ENCODE measurements around the gene SLIT3. TPM values are rescaled to one million over a fixed set of nuclear protein-coding genes. Genes with fewer than 3 reads are reported as not detected.

The SLIT3 gene
- total and polyA plus RNA-seq, 2 experiments from 2014 or later: 0.59 to 0.71 TPM

DNA sequence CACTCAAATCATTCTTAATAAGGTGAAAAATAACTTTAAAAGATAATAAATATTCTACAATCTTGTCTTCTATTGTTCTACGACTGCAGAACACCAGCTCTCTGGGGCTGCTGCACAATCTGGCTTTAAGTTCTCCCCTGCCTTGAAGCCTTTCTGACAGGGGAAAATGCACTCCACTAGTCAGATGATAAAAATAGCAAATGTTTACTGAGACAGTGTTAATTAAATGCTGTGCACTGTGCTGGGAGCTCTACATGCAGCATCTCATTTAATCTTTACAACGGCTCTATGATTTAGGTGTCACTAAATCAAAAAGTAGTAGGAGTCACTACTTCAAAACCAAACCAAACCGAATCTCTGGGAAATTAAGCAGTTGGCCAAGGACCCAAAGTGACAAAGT, 132.7 kb downstream of the SLIT3 start:
- H2AFZ ChIP-seq: no peak overlapping the region
- H3F3A ChIP-seq (replicated peaks; ENCODE audit: low read depth): no peaks in the 10 kb centered on the region
- Mint-ChIP-seq H3K4me1 (peaks cover 16% of the 10 kb centered on the region), H3K4me3 (no peak overlapping the region), H3K27me3 (ENCODE audit: insufficient read depth, low read depth, poor library complexity) (peaks cover 5% of the 10 kb centered on the region), H3K36me3 (ENCODE audit: low read depth) (no peaks in the 10 kb centered on the region), H3K9me3 (no peaks in the 10 kb centered on the region; the same call in 2 of the 3 replicates), H3K27ac (no peak overlapping the region)
- no peaks in the 10 kb centered on the region for H4K20me1 ChIP-seq (replicated peaks; ENCODE audit: insufficient read depth)
- peaks cover 13% of the 10 kb centered on the region; the same call in 1 of the 2 replicates for H3K9me2 ChIP-seq (ENCODE audit: insufficient read depth)
- H3K4me1 ChIP-seq (ENCODE audit: insufficient read depth): peaks cover 13% of the 10 kb centered on the region; the same call in 1 of the 2 replicates
- no peak for ATAC-seq
- no peak overlapping the region for H3K27ac ChIP-seq (ENCODE audit: low read depth)
- no peaks in the 10 kb centered on the region for H3K27me3 ChIP-seq (ENCODE audit: insufficient read depth)
- DNase-seq (ENCODE audit: low spot score): no peak
- H3K4me2 ChIP-seq: no peak overlapping the region
- H3K79me2 ChIP-seq (replicated peaks; ENCODE audit: insufficient read depth): no peaks in the 10 kb centered on the region
- no peak overlapping the region for H3K4me3 ChIP-seq
- TF ChIP-seq EZH2 (IDR thresholded peaks at IDR 0.05; ENCODE audit: low read depth, unreplicated experiment): no peak
- TF ChIP-seq ZNF114 (CRISPR knock-in tag; IDR thresholded peaks at IDR 0.05): no peak
- no peak for TF ChIP-seq REST (IDR thresholded peaks at IDR 0.05; ENCODE audit: unreplicated experiment)
- TF ChIP-seq POLR2AphosphoS5 (IDR thresholded peaks at IDR 0.05; ENCODE audit: low read depth): no peak
- TF ChIP-seq ZNF331 (CRISPR knock-in tag; IDR thresholded peaks at IDR 0.05; ENCODE audit: low read depth): no peak
- TF ChIP-seq NANOG (IDR thresholded peaks at IDR 0.05; ENCODE audit: borderline replicate concordance): no peak
- TF ChIP-seq JUNB (IDR thresholded peaks at IDR 0.05; ENCODE audit: unreplicated experiment): no peak
- TF ChIP-seq, protein P1, sequence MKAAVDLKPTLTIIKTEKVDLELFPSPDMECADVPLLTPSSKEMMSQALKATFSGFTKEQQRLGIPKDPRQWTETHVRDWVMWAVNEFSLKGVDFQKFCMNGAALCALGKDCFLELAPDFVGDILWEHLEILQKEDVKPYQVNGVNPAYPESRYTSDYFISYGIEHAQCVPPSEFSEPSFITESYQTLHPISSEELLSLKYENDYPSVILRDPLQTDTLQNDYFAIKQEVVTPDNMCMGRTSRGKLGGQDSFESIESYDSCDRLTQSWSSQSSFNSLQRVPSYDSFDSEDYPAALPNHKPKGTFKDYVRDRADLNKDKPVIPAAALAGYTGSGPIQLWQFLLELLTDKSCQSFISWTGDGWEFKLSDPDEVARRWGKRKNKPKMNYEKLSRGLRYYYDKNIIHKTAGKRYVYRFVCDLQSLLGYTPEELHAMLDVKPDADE (IDR thresholded peaks at IDR 0.05): no peak
- no peak for TF ChIP-seq ZNF462 (CRISPR knock-in tag; IDR thresholded peaks at IDR 0.05)
- no peak for TF ChIP-seq CTCF (conservative IDR thresholded peaks at IDR 0.05; ENCODE audit: low read depth in 2 of 2)
- no peak for TF ChIP-seq CREB1 (CRISPR knock-in tag; IDR thresholded peaks at IDR 0.05; ENCODE audit: low read depth)
- TF ChIP-seq EZH2phosphoT487 (IDR thresholded peaks at IDR 0.05; ENCODE audit: unreplicated experiment): no peak
- TF ChIP-seq STAT1 (IDR thresholded peaks at IDR 0.05; ENCODE audit: unreplicated experiment): no peak
- H3K36me3 ChIP-seq (ENCODE audit: insufficient read depth): no peaks in the 10 kb centered on the region

All from GM23338 (cell line).